Fibroblast of peridontal ligament (primary cell): Measurements from ENCODE around the gene AQR.
A peak's percentile ranks its signal among the peaks of the same experiment; 100 is the strongest.
"Not testable (repeated sequence)": the region's sequence is repeated elsewhere in the genome, so short reads cannot be mapped to it uniquely, and the experiment has no call there.

ENCODE experiments used
- DNase-seq: peaks from one replicate; pipeline ENCODE4 v3.0.0-alpha.2; 2010; ENCODE audit errors: extremely low read depth

Gene AQR

DNA sequence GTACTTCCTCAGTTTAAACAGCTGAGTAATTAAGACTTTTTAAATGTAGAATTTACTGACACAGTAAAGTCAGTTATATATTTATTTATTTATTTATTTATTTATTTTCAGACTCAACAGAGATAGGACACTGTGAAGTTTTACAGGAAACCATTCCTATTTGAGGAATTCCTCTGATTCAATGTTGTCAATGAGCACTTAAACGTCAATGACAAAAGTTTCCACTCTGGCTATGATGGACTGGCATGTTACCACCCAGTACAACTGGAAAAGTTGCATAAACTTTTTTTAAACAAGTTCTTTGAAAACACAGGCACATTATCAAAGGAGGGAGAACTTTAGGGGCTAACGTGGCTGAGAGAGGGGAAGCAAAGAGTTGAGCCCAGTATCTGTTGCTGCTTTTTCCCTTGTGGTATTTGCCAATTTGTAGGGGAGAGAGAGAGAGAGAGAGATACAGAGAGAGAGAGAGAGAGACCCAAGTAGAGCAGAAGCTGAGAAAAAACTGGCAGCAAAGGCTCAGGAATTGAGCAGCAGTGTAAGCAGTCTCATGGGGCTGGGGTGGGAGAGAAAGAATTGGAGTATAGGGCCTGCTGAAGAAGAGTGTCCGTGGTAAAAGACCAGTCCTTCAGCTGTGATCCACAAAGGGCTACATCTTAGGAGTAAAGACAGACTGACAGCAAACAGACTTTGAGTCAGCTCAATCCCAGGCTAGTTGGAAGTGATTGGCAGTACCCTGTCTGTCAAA, 155.9 kb downstream of the AQR start:
- peak; percentile 23 for DNase-seq

DNA sequence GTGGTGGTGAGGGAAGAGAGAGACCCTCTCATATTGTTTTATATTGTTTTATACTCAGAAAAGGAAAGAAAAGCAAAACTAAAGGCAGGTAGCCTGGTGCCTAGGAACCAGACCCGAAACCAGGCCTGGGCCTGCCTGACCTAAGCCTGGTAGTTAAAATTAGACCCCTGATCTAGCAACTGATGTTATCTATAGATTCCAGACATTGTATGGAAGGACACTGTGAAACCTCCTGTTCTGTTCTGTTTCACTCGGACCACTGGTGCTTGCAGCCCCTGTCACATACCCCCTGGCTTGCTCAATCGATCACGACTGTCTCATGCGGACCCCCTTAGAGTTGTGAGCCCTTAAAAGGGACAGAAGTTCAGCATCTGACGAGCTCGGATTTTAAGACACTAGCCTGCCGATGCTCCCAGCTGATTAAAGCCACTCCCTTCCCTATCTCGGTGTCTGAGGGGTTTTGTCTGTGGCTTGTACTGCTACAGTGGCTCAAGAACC, 156.6 kb downstream of the AQR start:
- not testable (repeated sequence) for DNase-seq

- DNase-seq = peak; percentile 85
Observed at GRCh38 chr15:34812369-34812768, 157.2 kb downstream of the AQR start.

- DNase-seq = peak; percentile 98
Observed at GRCh38 chr15:34810443-34811129, 159.0 kb downstream of the AQR start.

GRCh38 chr15:34809186-34809585, 160.4 kb downstream of the AQR start:
- no peak for DNase-seq

GRCh38 chr15:34808016-34808415, 161.5 kb downstream of the AQR start:
- DNase-seq = no peak

GRCh38 chr15:34807241-34807640, 162.3 kb downstream of the AQR start:
- DNase-seq = not testable (repeated sequence)

- DNase-seq = no peak
Observed at GRCh38 chr15:34804776-34805175, 164.8 kb downstream of the AQR start.

- peak; percentile 31 for DNase-seq
Observed at GRCh38 chr15:34804113-34804512, 165.4 kb downstream of the AQR start.

- DNase-seq = no peak
Observed at GRCh38 chr15:34802803-34803750, 166.5 kb downstream of the AQR start.

DNA sequence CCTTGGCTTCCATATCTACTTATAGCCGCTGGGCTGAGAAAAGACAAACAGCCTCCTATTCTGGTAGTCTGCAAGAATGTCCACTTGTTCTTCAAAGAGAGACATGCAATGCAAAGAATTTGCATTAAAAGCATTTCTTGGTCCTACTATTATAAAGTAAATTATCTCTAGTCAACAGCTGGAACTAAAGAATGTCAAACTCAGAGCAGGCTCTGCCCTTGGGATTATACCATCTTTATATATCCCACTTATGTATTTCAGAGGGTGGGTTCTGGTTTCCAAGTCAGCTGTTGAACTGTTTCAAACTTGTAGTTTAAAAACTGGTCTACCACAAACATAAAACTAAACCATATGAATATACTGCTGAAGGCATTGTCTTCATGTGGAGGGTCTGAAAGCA, 167.2 kb downstream of the AQR start:
- no peak for DNase-seq
